Thoracic aorta (tissue), 2 donors: Measurements from ENCODE around the gene PRR23E. TPM values are rescaled to one million over a fixed set of nuclear protein-coding genes. Genes with fewer than 3 reads are reported as not detected.

ENCODE experiments used
- ATAC-seq: fragments of 150-250 bp; one replicate; pipeline ENCODE4 v1.8.0; 2017; ENCODE audit warnings: low read depth; ENCODE audit not compliant: insufficient number of reproducible peaks, low FRiP score
- DNase-seq: peaks from one replicate; pipeline ENCODE4 v3.0.0-alpha.2; 2020; ENCODE audit warnings: low spot score
- H3K27ac ChIP-seq, 2 donors: fragments of 200-600 bp; sonication (generic); 1 replicate in 1 of 2; 2 replicates in 1 of 2; pipeline ENCODE4 v1.5.1; 2016; ENCODE audit warnings: mild to moderate bottlenecking in 2 of 2, moderate library complexity in 2 of 2
- H3K27me3 ChIP-seq: fragments of 200-600 bp; sonication (generic); replicated peaks from 2 replicates; pipeline ENCODE4 v1.6.0; 2016; ENCODE audit warnings: mild to moderate bottlenecking; ENCODE audit not compliant: insufficient read depth
- H3K36me3 ChIP-seq: fragments of 200-600 bp; sonication (generic); one replicate; pipeline ENCODE4 v1.5.1; 2016
- H3K4me1 ChIP-seq, 2 donors: fragments of 200-600 bp; sonication (generic); 1 replicate in 1 of 2; 2 replicates in 1 of 2; pipeline versions ENCODE4 v1.5.1 to v1.6.0; 2016; ENCODE audit warnings: low read depth in 2 of 2, mild to moderate bottlenecking in 1 of 2; ENCODE audit not compliant: control insufficient read depth in 1 of 2
- H3K4me3 ChIP-seq: fragments of 200-600 bp; sonication (generic); 2 replicates; pipeline ENCODE4 v1.5.1; 2016; ENCODE audit warnings: mild to moderate bottlenecking
- H3K9me3 ChIP-seq: fragments of 200-600 bp; sonication (generic); 2 replicates; pipeline ENCODE4 v1.5.1; 2016
- CTCF ChIP-seq: fragments of 200-600 bp; sonication (generic); IDR thresholded peaks from one replicate; pipeline ENCODE4 v1.5.1; 2019; ENCODE audit warnings: antibody characterized with exemption
- total RNA-seq, 2 donors: library from RNA; depleted of rRNA; stranded (reverse); fragments of >200 nt; gene quantifications; one replicate each; pipeline versions ENCODE4 v1.1.0 to v1.2.3, GENCODE V29; 2016

Gene PRR23E
- total RNA-seq, 2 donors from 2014 or later: not detected

GRCh38 chr3:127218454-127218922 is 25.6 kb downstream of the PRR23E start:
- H3K4me1 ChIP-seq: peaks cover 0 to 18% of the 10 kb centered on the region in 2 donors
- no peaks in the 10 kb centered on the region for H3K9me3 ChIP-seq
- no peak for ATAC-seq
- no peak for DNase-seq
- no peak for TF ChIP-seq CTCF
- H3K36me3 ChIP-seq: no peaks in the 10 kb centered on the region
- no peak overlapping the region for H3K4me3 ChIP-seq
- no peak overlapping the region for H3K27ac ChIP-seq
- no peaks in the 10 kb centered on the region for H3K27me3 ChIP-seq

- H3K4me1 ChIP-seq: peaks cover 0 to 18% of the 10 kb centered on the region in 2 donors
- H3K4me3 ChIP-seq: no peak overlapping the region
- DNase-seq (no peak), ATAC-seq (no peak)
- no peaks in the 10 kb centered on the region for H3K27me3 ChIP-seq
- no peak for TF ChIP-seq CTCF
- no peaks in the 10 kb centered on the region for H3K9me3 ChIP-seq
- H3K36me3 ChIP-seq: no peaks in the 10 kb centered on the region
- no peak overlapping the region for H3K27ac ChIP-seq
Observed at GRCh38 chr3:127220497-127220896, 27.6 kb downstream of the PRR23E start.

DNA sequence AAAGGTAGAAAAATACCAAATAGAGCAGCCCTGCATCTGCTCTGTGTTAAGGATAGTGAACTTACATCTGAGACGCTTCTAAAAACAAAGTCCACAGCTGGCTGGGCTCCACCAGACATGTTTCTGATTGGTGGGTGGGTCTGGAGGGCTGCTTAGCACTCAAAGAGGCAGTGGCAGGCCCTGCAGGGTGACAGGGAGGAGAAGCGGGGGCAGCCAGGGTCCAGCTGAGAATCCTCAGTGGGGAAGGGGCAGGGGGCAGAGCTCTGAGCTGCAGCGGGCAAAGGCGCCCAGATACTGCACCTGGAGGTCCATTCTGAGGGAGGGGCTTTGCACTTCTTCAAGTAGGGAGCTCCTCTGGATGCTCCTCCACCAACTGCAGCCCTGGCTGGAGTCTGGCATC is 28.1 kb downstream of the PRR23E start:
- Histone ChIP-seq H3K4me3 (no peak overlapping the region), H3K27me3 (no peaks in the 10 kb centered on the region), H3K27ac (no peak overlapping the region), H3K9me3 (no peaks in the 10 kb centered on the region), H3K4me1 (peaks cover 0 to 18% of the 10 kb centered on the region in 2 donors), H3K36me3 (no peaks in the 10 kb centered on the region)
- no peak for DNase-seq
- TF ChIP-seq CTCF: no peak
- ATAC-seq: no peak

GRCh38 chr3:127221446-127222035 is 28.6 kb downstream of the PRR23E start:
- no peak overlapping the region for H3K4me3 ChIP-seq
- H3K27ac ChIP-seq: no peak overlapping the region
- no peaks in the 10 kb centered on the region for H3K9me3 ChIP-seq
- DNase-seq: no peak
- no peak for TF ChIP-seq CTCF
- H3K36me3 ChIP-seq: no peaks in the 10 kb centered on the region
- no peak for ATAC-seq
- no peaks in the 10 kb centered on the region for H3K27me3 ChIP-seq
- peaks cover 0 to 18% of the 10 kb centered on the region in 2 donors for H3K4me1 ChIP-seq

DNA sequence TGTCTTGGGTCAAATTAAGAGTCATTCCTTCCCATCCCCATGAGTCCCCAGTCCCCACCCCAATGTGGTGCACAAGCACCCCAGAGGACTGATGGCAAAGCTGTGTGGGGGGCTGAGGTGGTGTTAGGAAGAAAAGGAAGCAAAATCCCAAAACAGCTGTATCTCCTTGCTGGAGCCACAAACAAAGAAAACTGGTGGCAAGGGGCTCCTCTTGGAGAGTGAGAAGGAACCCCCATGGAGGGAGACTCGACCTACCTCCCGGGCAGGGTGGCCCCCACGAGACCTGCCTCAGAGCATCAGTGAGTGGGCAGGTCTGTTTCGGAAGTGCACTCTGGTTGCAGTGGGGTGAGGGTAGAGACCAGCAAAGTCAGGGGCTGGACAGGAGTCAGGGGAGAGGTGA is 29.2 kb downstream of the PRR23E start:
- TF ChIP-seq CTCF: no peak
- Histone ChIP-seq H3K27me3 (no peaks in the 10 kb centered on the region), H3K9me3 (no peaks in the 10 kb centered on the region), H3K4me3 (no peak overlapping the region), H3K36me3 (no peaks in the 10 kb centered on the region), H3K27ac (no peak overlapping the region), H3K4me1 (peaks cover 0 to 16% of the 10 kb centered on the region in 2 donors)
- ATAC-seq (no peak), DNase-seq (no peak)
